Activated CD4-positive, alpha-beta T cell treated with anti-CD3 and anti-CD28 coated beads, Interleukin-2, amount 10 ng/mL, durations not matched to agents 24 days and 14 days (primary cell): ENCODE data around the gene CEP135. TPM values are rescaled to one million over a fixed set of nuclear protein-coding genes. Genes with fewer than 3 reads are reported as not detected.
"Not testable (repeated sequence)": the region's sequence is repeated elsewhere in the genome, so short reads cannot be mapped to it uniquely, and the experiment has no call there.

Source experiments
- DNase-seq: peaks from one replicate; pipeline ENCODE4 v3.0.0; 2022
- H3K27ac Mint-ChIP-seq: one replicate; pipeline ENCODE4 v1.8.0; 2022; ENCODE audit warnings: mild to moderate bottlenecking, mixed read lengths
- H3K27me3 Mint-ChIP-seq: one replicate; pipeline ENCODE4 v1.8.0; 2022; ENCODE audit warnings: mixed read lengths
- H3K36me3 Mint-ChIP-seq: one replicate; pipeline ENCODE4 v1.8.0; 2022; ENCODE audit warnings: low read depth, mild to moderate bottlenecking, mixed read lengths
- H3K4me1 Mint-ChIP-seq: one replicate; pipeline ENCODE4 v1.8.0; 2021; ENCODE audit warnings: mixed read lengths
- H3K4me3 Mint-ChIP-seq: one replicate; pipeline ENCODE4 v1.8.0; 2022; ENCODE audit warnings: mild to moderate bottlenecking, moderate library complexity, mixed read lengths
- H3K9me3 Mint-ChIP-seq: one replicate; pipeline ENCODE4 v1.8.0; 2021; ENCODE audit warnings: mixed read lengths
- intact Hi-C: fragments of 100-400 bp; cut with micrococcal nuclease; formaldehyde crosslinking; loops from one replicate; pipeline ENCODE4 v1.15.1; 2023
- total RNA-seq: library from RNA; stranded (reverse); gene quantifications from 2 replicates; pipeline ENCODE4 v1.2.3, GENCODE V29; 2022

CEP135 gene
- total RNA-seq, 1 donor from 2014 or later = 16.9 TPM

DNA sequence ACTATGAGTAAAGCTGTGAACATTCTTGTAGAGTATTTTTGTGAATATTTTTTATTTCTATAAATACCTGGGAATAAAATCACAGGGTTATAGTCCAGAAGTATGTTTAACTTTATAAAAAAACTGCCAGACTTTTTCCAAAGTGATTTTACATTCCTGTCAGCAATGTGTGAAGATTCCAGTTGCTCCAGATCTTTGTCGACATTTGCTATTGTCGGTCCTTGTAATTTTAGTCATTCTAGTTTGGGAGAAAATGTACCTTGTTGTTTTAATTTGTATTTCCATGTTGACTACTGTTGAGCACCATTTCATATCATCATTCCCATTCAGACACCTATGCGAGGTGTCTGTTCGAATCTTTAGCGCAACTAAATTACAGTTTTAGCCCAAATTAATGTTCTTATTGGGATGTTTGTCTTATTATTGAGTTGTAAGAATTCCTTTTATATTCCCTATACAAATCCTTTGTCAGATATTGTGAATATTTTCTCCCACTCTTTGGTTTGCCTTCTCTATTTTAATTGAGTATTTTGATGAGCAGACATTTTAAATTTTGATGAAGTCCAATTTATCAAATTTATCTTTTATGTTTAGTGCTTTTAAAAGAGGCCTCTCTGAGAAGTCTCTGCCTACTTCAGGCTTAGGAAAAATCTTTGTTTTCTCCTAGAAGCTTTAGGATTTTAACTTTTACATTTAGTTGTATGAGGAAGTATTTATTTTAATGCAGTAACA is 2.6 kb downstream of the CEP135 start:
- no peaks in the 10 kb centered on the region for H3K27me3 Mint-ChIP-seq
- no peaks in the 10 kb centered on the region for H3K9me3 Mint-ChIP-seq
- no peak overlapping the region for H3K4me3 Mint-ChIP-seq
- DNase-seq = no peak
- peaks cover 26% of the 10 kb centered on the region for H3K36me3 Mint-ChIP-seq
- peaks cover 29% of the 10 kb centered on the region for H3K4me1 Mint-ChIP-seq
- no peak overlapping the region for H3K27ac Mint-ChIP-seq
- intact Hi-C loops = loop anchor here (2.0 kb wide), 1 partner anchor 13 kb away; no protein-coding TSS in a partner anchor

- no peak overlapping the region for H3K4me3 Mint-ChIP-seq
- no peaks in the 10 kb centered on the region for H3K9me3 Mint-ChIP-seq
- H3K4me1 Mint-ChIP-seq = peaks cover 5% of the 10 kb centered on the region
- intact Hi-C loops = no loop called here
- H3K27me3 Mint-ChIP-seq = no peaks in the 10 kb centered on the region
- peaks cover 46% of the 10 kb centered on the region for H3K36me3 Mint-ChIP-seq
- no peak overlapping the region for H3K27ac Mint-ChIP-seq
- DNase-seq = no peak
Observed at GRCh38 chr4:55955710-55956109, 7.0 kb downstream of the CEP135 start.

- Mint-ChIP-seq H3K27ac (no peak overlapping the region), H3K9me3 (no peaks in the 10 kb centered on the region), H3K4me1 (peaks cover 3% of the 10 kb centered on the region), H3K4me3 (no peak overlapping the region), H3K36me3 (peaks cover 46% of the 10 kb centered on the region), H3K27me3 (no peaks in the 10 kb centered on the region)
- intact Hi-C loops = no loop called here
- no peak for DNase-seq
Observed at GRCh38 chr4:55959655-55960054, 10.9 kb downstream of the CEP135 start.

- no peaks in the 10 kb centered on the region for H3K27me3 Mint-ChIP-seq
- H3K36me3 Mint-ChIP-seq = peaks cover 44% of the 10 kb centered on the region
- no peak for DNase-seq
- H3K4me3 Mint-ChIP-seq = no peak overlapping the region
- no peak overlapping the region for H3K27ac Mint-ChIP-seq
- no peaks in the 10 kb centered on the region for H3K9me3 Mint-ChIP-seq
- intact Hi-C loops = loop anchor here (2.0 kb wide), 1 partner anchor 13 kb away; no protein-coding TSS in a partner anchor
- no peaks in the 10 kb centered on the region for H3K4me1 Mint-ChIP-seq
Observed at GRCh38 chr4:55964046-55964445, 15.3 kb downstream of the CEP135 start.

DNA sequence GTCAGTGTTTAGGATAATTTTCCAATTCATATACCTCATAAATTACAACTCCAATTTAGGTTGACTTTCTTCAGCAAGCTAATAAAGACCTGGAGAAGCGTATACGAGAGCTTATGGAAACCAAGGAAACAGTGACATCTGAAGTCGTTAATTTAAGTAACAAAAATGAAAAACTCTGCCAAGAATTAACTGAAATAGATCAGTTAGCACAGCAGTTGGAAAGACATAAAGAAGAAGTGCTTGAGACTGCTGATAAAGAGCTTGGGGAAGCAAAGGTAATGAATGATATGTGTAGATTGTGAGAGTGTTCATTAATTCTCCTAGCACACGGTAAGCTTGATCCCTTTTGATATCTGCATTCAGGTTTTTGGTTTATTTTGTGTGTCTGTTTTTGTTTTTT is 16.8 kb downstream of the CEP135 start:
- H3K4me1 Mint-ChIP-seq = no peaks in the 10 kb centered on the region
- no peak overlapping the region for H3K4me3 Mint-ChIP-seq
- intact Hi-C loops = loop anchor here (2.0 kb wide), 1 partner anchor 15 kb away; no protein-coding TSS in a partner anchor
- peaks cover 34% of the 10 kb centered on the region for H3K36me3 Mint-ChIP-seq
- H3K27me3 Mint-ChIP-seq = no peaks in the 10 kb centered on the region
- no peak overlapping the region for H3K27ac Mint-ChIP-seq
- H3K9me3 Mint-ChIP-seq = no peaks in the 10 kb centered on the region
- no peak for DNase-seq

- DNase-seq, H3K27me3 Mint-ChIP-seq, H3K9me3 Mint-ChIP-seq, intact Hi-C loops, H3K4me1 Mint-ChIP-seq, H3K27ac Mint-ChIP-seq, H3K4me3 Mint-ChIP-seq: not testable (repeated sequence)
- H3K36me3 Mint-ChIP-seq = peaks cover 32% of the 10 kb centered on the region
Observed at GRCh38 chr4:55966324-55966723, 17.6 kb downstream of the CEP135 start.

- H3K4me3 Mint-ChIP-seq = no peak overlapping the region
- no peak for DNase-seq
- no peaks in the 10 kb centered on the region for H3K27me3 Mint-ChIP-seq
- no peaks in the 10 kb centered on the region for H3K9me3 Mint-ChIP-seq
- H3K27ac Mint-ChIP-seq = no peak overlapping the region
- intact Hi-C loops = no loop called here
- H3K36me3 Mint-ChIP-seq = peaks cover 32% of the 10 kb centered on the region
- H3K4me1 Mint-ChIP-seq = no peaks in the 10 kb centered on the region
Observed at GRCh38 chr4:55967376-55967775, 18.6 kb downstream of the CEP135 start.

DNA sequence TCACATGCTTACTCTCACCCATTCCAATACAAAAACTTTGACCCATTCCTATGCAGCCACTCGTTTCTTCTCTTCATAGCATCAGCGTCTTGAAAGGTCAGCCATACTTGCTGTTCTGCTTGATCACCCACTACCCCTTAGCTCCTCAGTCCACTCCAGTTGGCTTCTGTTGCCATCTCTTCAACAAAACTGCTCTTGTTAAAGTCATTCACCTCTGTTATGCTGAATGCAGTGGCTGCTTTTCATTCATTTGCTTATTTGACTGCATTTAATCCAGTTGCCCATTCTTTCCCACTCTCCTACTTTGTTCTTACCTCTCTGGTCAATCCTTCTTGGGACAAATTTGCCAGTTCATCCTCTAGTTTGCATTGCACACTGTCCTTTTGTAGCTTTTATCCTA is 24.9 kb downstream of the CEP135 start:
- Mint-ChIP-seq H3K4me3 (no peak overlapping the region), H3K27ac (no peak overlapping the region), H3K36me3 (peaks cover 30% of the 10 kb centered on the region), H3K27me3 (no peaks in the 10 kb centered on the region), H3K9me3 (no peaks in the 10 kb centered on the region), H3K4me1 (no peaks in the 10 kb centered on the region)
- intact Hi-C loops = no loop called here
- no peak for DNase-seq

- DNase-seq = no peak
- no peak overlapping the region for H3K27ac Mint-ChIP-seq
- H3K4me3 Mint-ChIP-seq = no peak overlapping the region
- H3K9me3 Mint-ChIP-seq = no peaks in the 10 kb centered on the region
- no peaks in the 10 kb centered on the region for H3K27me3 Mint-ChIP-seq
- peaks cover 42% of the 10 kb centered on the region for H3K36me3 Mint-ChIP-seq
- intact Hi-C loops = no loop called here
- H3K4me1 Mint-ChIP-seq = peaks cover 6% of the 10 kb centered on the region
Observed at GRCh38 chr4:55977811-55978210, 29.1 kb downstream of the CEP135 start.

DNA sequence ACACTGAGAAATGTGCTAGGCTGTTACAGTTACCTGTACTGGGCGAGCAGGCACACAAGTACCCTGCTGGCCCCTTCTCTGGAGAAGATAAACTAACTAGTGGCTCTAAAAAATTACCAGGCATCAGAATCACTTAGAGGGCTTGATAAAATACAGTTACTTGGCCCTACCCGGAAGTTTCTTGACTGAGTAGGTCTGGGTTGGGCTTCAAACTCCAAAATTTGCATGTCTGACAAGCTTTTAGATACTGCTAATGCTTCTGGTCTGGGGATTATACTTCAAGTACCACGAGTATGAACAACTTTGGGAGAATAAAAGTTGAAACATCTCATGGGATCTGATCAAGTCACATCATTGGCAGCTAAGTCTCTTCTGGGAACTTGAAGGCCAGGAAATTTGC is 30.8 kb downstream of the CEP135 start:
- Mint-ChIP-seq H3K9me3 (no peaks in the 10 kb centered on the region), H3K36me3 (peaks cover 42% of the 10 kb centered on the region)
- intact Hi-C loops = no loop called here

DNA sequence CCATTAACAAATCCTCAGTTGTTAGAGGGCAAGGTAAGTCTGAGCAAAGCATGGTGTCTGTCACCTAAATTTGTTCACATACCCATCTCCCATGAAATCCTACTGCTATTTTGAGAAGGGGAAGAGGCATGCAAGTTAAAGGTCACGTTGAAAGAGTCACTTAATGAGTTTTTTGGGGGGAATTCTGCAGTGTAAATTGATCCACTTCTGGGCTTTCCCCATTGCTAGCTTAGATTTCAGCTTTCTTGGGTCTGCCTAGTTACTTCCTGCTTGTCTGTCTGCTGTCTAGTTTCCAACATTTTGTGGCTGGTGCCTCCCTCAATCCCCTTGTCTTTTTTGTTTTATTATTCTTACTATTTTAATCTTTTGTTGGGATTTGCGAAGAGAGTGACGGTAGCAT is 32.0 kb downstream of the CEP135 start:
- Mint-ChIP-seq H3K27ac (no peak overlapping the region), H3K36me3 (peaks cover 36% of the 10 kb centered on the region), H3K4me1 (peaks cover 6% of the 10 kb centered on the region), H3K27me3 (no peaks in the 10 kb centered on the region), H3K4me3 (no peak overlapping the region), H3K9me3 (no peaks in the 10 kb centered on the region)
- intact Hi-C loops = no loop called here
- DNase-seq = no peak

More for the DNA sequence above, 30.8 kb downstream of the CEP135 start:
- Mint-ChIP-seq H3K4me1 (peaks cover 6% of the 10 kb centered on the region), H3K27me3 (no peaks in the 10 kb centered on the region), H3K27ac (no peak overlapping the region), H3K4me3 (no peak overlapping the region)
- no peak for DNase-seq

DNA sequence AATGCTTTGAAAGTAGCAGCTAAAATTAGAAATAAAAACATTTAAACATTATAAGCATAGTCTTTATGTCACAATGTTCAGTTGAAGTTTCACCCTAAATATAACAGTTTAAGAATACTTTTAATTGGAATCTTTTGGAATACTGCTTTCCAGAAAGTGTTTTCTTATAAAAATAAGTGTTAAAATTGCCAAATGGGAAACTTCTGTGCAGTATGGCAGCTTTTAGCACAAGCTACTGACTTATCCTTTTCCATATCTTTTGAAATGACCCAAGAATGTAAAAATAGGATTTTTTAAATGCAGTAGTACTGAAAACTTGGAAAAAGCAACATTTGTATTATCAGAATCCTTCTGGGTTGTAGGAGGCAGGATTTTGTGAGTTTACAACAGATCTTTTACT is 34.2 kb downstream of the CEP135 start:
- no peak overlapping the region for H3K4me3 Mint-ChIP-seq
- no peaks in the 10 kb centered on the region for H3K9me3 Mint-ChIP-seq
- intact Hi-C loops = no loop called here
- no peak overlapping the region for H3K27ac Mint-ChIP-seq
- H3K4me1 Mint-ChIP-seq = peaks cover 6% of the 10 kb centered on the region
- H3K36me3 Mint-ChIP-seq = peaks cover 33% of the 10 kb centered on the region
- DNase-seq = no peak
- no peaks in the 10 kb centered on the region for H3K27me3 Mint-ChIP-seq

DNA sequence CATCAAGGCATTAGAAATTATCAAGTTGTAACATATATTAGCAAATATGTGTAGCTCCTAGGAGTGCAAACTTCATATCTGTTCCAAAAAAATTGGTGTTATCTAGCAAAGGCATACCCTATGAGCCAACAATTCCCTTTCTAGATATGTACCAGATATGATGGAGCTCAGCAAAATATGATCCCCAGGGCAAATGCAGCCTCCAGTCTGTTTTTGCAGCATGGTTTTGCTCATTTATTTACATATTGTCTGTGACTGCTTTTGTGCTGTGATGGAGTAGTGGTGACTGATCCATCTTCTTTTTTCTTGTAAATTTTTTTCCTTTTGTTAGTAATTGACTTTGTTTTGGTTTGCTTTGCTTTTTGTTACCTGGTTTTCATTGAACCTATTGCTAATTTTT is 41.0 kb downstream of the CEP135 start:
- DNase-seq = no peak
- H3K36me3 Mint-ChIP-seq = peaks cover 25% of the 10 kb centered on the region
- H3K4me3 Mint-ChIP-seq = no peak overlapping the region
- H3K27ac Mint-ChIP-seq = no peak overlapping the region
- H3K27me3 Mint-ChIP-seq = no peaks in the 10 kb centered on the region
- H3K9me3 Mint-ChIP-seq = no peaks in the 10 kb centered on the region
- intact Hi-C loops = no loop called here
- H3K4me1 Mint-ChIP-seq = peaks cover 21% of the 10 kb centered on the region

- Mint-ChIP-seq H3K9me3 (no peaks in the 10 kb centered on the region), H3K27me3 (no peaks in the 10 kb centered on the region), H3K36me3 (peaks cover 50% of the 10 kb centered on the region), H3K4me1 (peaks cover 25% of the 10 kb centered on the region), H3K4me3 (peak overlapping the region; percentile 35), H3K27ac (peak overlapping the region; percentile 62)
- intact Hi-C loops = loop anchor here (1.0 kb wide), 2 partner anchors 46 to 267 kb away; partner anchors contain the start of gene CEP135
- peak; percentile 64 for DNase-seq
Observed at GRCh38 chr4:55993994-55994663, 45.4 kb downstream of the CEP135 start.
